Measurements from ENCODE around the gene FARS2. TPM values are rescaled to one million over a fixed set of nuclear protein-coding genes. Genes with fewer than 3 reads are reported as not detected.

FARS2 gene
- total RNA-seq, 4 donors from 2014 or later, result 10.6 to 24.9 (median 15.2) TPM

GRCh38 chr6:5663259-5663658, 401.9 kb downstream of the FARS2 start:
- Histone ChIP-seq H3K9me3 (no peaks in the 10 kb centered on the region), H3K27ac (replicated peaks in 1 of 4) (no peak overlapping the region), H3K27me3 (no peaks in the 10 kb centered on the region), H3K36me3 (no peaks in the 10 kb centered on the region), H3K4me3 (no peak overlapping the region), H3K4me1 (no peaks in the 10 kb centered on the region)
- 71% methylated on average over 4 of the region's 4 CpGs for WGBS
- DNase-seq (ENCODE audit: extremely low spot score), result no peak
- TF ChIP-seq EP300 (IDR thresholded peaks at IDR 0.05), result no peak
- TF ChIP-seq POLR2A (IDR thresholded peaks at IDR 0.05; ENCODE audit: low read depth), result no peak
- TF ChIP-seq POLR2AphosphoS5 (IDR thresholded peaks at IDR 0.05), result no peak
- intact Hi-C loops (cut with DNase I), result no loop called here

- Histone ChIP-seq H3K4me1 (no peaks in the 10 kb centered on the region), H3K27ac (replicated peaks in 1 of 4) (no peak overlapping the region), H3K4me3 (no peak overlapping the region), H3K27me3 (no peaks in the 10 kb centered on the region), H3K36me3 (no peaks in the 10 kb centered on the region), H3K9me3 (no peaks in the 10 kb centered on the region)
- DNase-seq (ENCODE audit: extremely low spot score), result no peak
- intact Hi-C loops (cut with DNase I), result no loop called here
- TF ChIP-seq CTCF (IDR thresholded peaks at IDR 0.05) (no peak), POLR2A (IDR thresholded peaks at IDR 0.05; ENCODE audit: low read depth) (no peak), POLR2AphosphoS5 (IDR thresholded peaks at IDR 0.05) (no peak), EP300 (IDR thresholded peaks at IDR 0.05) (no peak)
- 100% methylated on average over 2 of the region's 2 CpGs for WGBS
Observed at GRCh38 chr6:5663739-5664138, 402.4 kb downstream of the FARS2 start.

GRCh38 chr6:5664149-5664548, 402.8 kb downstream of the FARS2 start:
- intact Hi-C loops (cut with DNase I), result no loop called here
- H3K27ac ChIP-seq (replicated peaks in 1 of 4), result no peak overlapping the region
- no peaks in the 10 kb centered on the region for H3K36me3 ChIP-seq
- 90% methylated on average over 3 of the region's 3 CpGs for WGBS
- H3K27me3 ChIP-seq, result no peaks in the 10 kb centered on the region
- no peak overlapping the region for H3K4me3 ChIP-seq
- TF ChIP-seq POLR2A (IDR thresholded peaks at IDR 0.05; ENCODE audit: low read depth) (no peak), POLR2AphosphoS5 (IDR thresholded peaks at IDR 0.05) (no peak), EP300 (IDR thresholded peaks at IDR 0.05) (no peak), CTCF (IDR thresholded peaks at IDR 0.05) (no peak)
- no peaks in the 10 kb centered on the region for H3K4me1 ChIP-seq
- DNase-seq (ENCODE audit: extremely low spot score), result no peak
- H3K9me3 ChIP-seq, result no peaks in the 10 kb centered on the region

DNA sequence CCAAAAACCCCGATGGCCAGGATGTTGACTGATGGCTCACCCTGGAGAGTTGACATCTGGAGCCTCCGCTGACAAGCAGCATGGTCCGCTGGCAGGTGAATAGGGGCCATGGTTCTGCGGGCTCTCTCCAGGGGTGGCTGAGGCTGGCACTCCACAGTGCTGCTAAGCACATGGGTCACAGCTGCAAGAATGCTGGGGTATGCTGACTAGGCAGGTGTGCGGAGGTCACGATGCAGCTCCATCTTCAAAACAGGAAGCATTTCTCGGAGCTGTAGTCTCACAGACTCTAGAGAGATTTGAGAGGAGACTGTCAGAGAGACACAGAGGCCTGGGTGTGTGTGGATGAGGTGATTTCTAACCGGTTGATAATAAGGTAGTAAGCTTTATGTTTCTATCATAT, 403.9 kb downstream of the FARS2 start:
- Histone ChIP-seq H3K27ac (replicated peaks in 1 of 4) (no peak overlapping the region), H3K4me3 (no peak overlapping the region), H3K9me3 (no peaks in the 10 kb centered on the region), H3K4me1 (peaks cover 0 to under 1% (median 0%) of the 10 kb centered on the region in 4 donors), H3K36me3 (no peaks in the 10 kb centered on the region), H3K27me3 (no peaks in the 10 kb centered on the region)
- no peak for TF ChIP-seq POLR2AphosphoS5 (IDR thresholded peaks at IDR 0.05)
- 79% methylated on average over 7 of the region's 8 CpGs for WGBS
- intact Hi-C loops (cut with DNase I), result no loop called here
- no peak for DNase-seq (ENCODE audit: extremely low spot score)

DNA sequence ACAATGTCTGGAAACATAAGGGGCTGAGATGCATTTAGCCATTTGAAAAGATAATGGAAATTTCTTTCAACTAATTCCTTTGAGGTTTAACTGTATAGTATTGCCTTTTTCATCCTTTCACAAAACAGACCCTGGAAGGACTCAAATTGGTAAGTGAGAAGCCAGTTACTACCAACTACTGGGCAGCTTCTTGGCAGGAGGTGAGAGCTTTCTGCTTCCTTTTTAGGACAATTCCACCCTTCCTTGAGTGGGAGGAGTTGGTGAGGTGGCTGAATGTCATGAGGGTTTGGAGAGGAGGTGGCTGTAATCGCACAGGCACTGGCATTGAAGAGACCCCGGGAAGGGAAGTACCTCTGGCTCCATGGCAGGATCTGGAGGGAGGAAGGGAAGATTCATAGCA, 404.4 kb downstream of the FARS2 start:
- Histone ChIP-seq H3K9me3 (no peaks in the 10 kb centered on the region), H3K27ac (replicated peaks in 1 of 4) (no peak overlapping the region), H3K4me3 (no peak overlapping the region), H3K36me3 (no peaks in the 10 kb centered on the region), H3K4me1 (peaks cover 0 to 5% (median 2%) of the 10 kb centered on the region in 4 donors), H3K27me3 (no peaks in the 10 kb centered on the region)
- 85% methylated on average over 2 of the region's 2 CpGs for WGBS
- intact Hi-C loops (cut with DNase I), result no loop called here
- no peak for TF ChIP-seq CTCF (IDR thresholded peaks at IDR 0.05)
- TF ChIP-seq POLR2A (IDR thresholded peaks at IDR 0.05; ENCODE audit: low read depth), result no peak
- DNase-seq (ENCODE audit: extremely low spot score), result no peak

GRCh38 chr6:5666695-5667094, 405.4 kb downstream of the FARS2 start:
- H3K27ac ChIP-seq (replicated peaks in 1 of 4), result no peak overlapping the region
- no peak for TF ChIP-seq CTCF (IDR thresholded peaks at IDR 0.05)
- TF ChIP-seq EP300 (IDR thresholded peaks at IDR 0.05), result no peak
- no peak for TF ChIP-seq POLR2AphosphoS5 (IDR thresholded peaks at IDR 0.05)
- no peak for TF ChIP-seq POLR2A (IDR thresholded peaks at IDR 0.05; ENCODE audit: low read depth)
- H3K4me3 ChIP-seq, result no peak overlapping the region
- H3K36me3 ChIP-seq, result no peaks in the 10 kb centered on the region
- no peaks in the 10 kb centered on the region for H3K9me3 ChIP-seq
- intact Hi-C loops (cut with DNase I), result no loop called here
- H3K4me1 ChIP-seq, result peaks cover 2 to 16% (median 12%) of the 10 kb centered on the region in 4 donors
- H3K27me3 ChIP-seq, result no peaks in the 10 kb centered on the region
- WGBS, result 83% methylated on average over 7 of the region's 7 CpGs
- DNase-seq (ENCODE audit: extremely low spot score), result no peak
